HG03378 (cell line): ENCODE measurements around the gene GALNT14.

ENCODE experiments used
- ATAC-seq: cut with Tn5 transposase; IDR thresholded peaks from one replicate; pipeline ENCODE4 v1.9.1; 2021; ENCODE audit warnings: mild to moderate bottlenecking, moderate library complexity; ENCODE audit not compliant: unreplicated experiment

GALNT14 gene

GRCh38 chr2:31088504-31089195, 49.6 kb downstream of the GALNT14 start:
- ATAC-seq = no peak

- no peak for ATAC-seq
These were observed 50.7 kb downstream of the GALNT14 start for GRCh38 chr2:31087491-31087890.

GRCh38 chr2:31086590-31086989, 51.6 kb downstream of the GALNT14 start:
- ATAC-seq = no peak

- no peak for ATAC-seq
These were observed 54.8 kb downstream of the GALNT14 start for GRCh38 chr2:31083234-31083993.

GRCh38 chr2:31082002-31082401, 56.2 kb downstream of the GALNT14 start:
- no peak for ATAC-seq

GRCh38 chr2:31081492-31081891, 56.7 kb downstream of the GALNT14 start:
- no peak for ATAC-seq

- ATAC-seq = no peak
These were observed 57.9 kb downstream of the GALNT14 start for GRCh38 chr2:31080361-31080760.

- ATAC-seq = no peak
These were observed 58.6 kb downstream of the GALNT14 start for GRCh38 chr2:31079665-31080064.

GRCh38 chr2:31078579-31079105, 59.6 kb downstream of the GALNT14 start:
- no peak for ATAC-seq

GRCh38 chr2:31078011-31078410, 60.2 kb downstream of the GALNT14 start:
- no peak for ATAC-seq

- no peak for ATAC-seq
These were observed 62.2 kb downstream of the GALNT14 start for GRCh38 chr2:31075941-31076590.

- ATAC-seq = no peak
These were observed 62.8 kb downstream of the GALNT14 start for GRCh38 chr2:31075431-31075830.

- no peak for ATAC-seq
These were observed 66.5 kb downstream of the GALNT14 start for GRCh38 chr2:31071741-31072140.

- no peak for ATAC-seq
These were observed 67.7 kb downstream of the GALNT14 start for GRCh38 chr2:31070339-31071125.

GRCh38 chr2:31069643-31070325, 68.5 kb downstream of the GALNT14 start:
- no peak for ATAC-seq

GRCh38 chr2:31067259-31067658, 71.0 kb downstream of the GALNT14 start:
- no peak for ATAC-seq

GRCh38 chr2:31066551-31066950, 71.7 kb downstream of the GALNT14 start:
- no peak for ATAC-seq

- ATAC-seq = no peak
These were observed 72.2 kb downstream of the GALNT14 start for GRCh38 chr2:31066086-31066485.

- no peak for ATAC-seq
These were observed 72.9 kb downstream of the GALNT14 start for GRCh38 chr2:31065356-31065755.

GRCh38 chr2:31060397-31060796, 77.8 kb downstream of the GALNT14 start:
- ATAC-seq = no peak
